ENCODE data around the gene PLEKHB1. TPM values are rescaled to one million over a fixed set of nuclear protein-coding genes. Genes with fewer than 3 reads are reported as not detected.

PLEKHB1 gene
- total RNA-seq, 1 experiment from 2014 or later = 37.1 TPM

DNA sequence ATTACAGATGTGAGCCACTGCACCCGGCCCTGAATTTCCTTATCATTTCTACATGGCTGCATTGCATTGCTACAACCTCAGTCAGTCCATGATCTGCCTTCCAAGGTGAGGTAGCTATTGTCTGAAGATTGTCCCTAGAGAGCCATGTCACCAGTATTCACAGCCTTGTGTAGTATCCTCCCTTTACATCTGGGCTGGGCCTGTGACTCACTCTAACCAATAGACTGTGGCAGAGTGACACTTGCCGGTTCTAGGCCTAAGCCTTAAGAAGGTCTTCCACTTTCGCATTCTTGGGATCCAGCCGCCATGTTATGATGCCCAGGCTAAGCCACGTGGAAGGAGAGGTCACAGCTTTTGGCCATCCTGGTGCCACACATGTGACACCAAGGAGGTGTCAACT is 10.1 kb upstream of the PLEKHB1 start:
- Histone ChIP-seq H4K5ac (ENCODE audit: insufficient read length, low read depth, low read length) (no peak overlapping the region), H4K8ac (replicated peaks; ENCODE audit: insufficient read length, low read depth, low read length) (no peak overlapping the region), H2BK15ac (ENCODE audit: low read depth, low read length) (no peak overlapping the region), H3K4me2 (ENCODE audit: insufficient read depth, insufficient read length, low read length) (no peak overlapping the region), H4K91ac (ENCODE audit: insufficient read length, low read depth, low read length) (no peak overlapping the region), H2BK5ac (ENCODE audit: insufficient read length, low read length) (no peak overlapping the region), H3K14ac (ENCODE audit: insufficient read depth, low read length) (no peak overlapping the region), H3K9me3 (ENCODE audit: control insufficient read depth, low read depth, low read length) (no peaks in the 10 kb centered on the region), H3K9ac (ENCODE audit: extremely low read depth, insufficient read length, low read length) (no peak overlapping the region), H4K20me1 (ENCODE audit: control insufficient read depth, insufficient read depth, insufficient read length) (no peaks in the 10 kb centered on the region), H2BK120ac (ENCODE audit: low read depth, low read length, poor library complexity, severe bottlenecking) (no peak overlapping the region), H2AFZ (ENCODE audit: low read length) (no peak overlapping the region), H3K4me1 (ENCODE audit: insufficient read depth, low read length) (no peaks in the 10 kb centered on the region), H3K79me2 (ENCODE audit: insufficient read depth, low read length) (no peaks in the 10 kb centered on the region), H3K27ac (ENCODE audit: insufficient read length, low read depth, low read length) (no peak overlapping the region), H3K79me1 (ENCODE audit: insufficient read depth, low read depth, low read length, poor library complexity, severe bottlenecking) (no peaks in the 10 kb centered on the region), H3K4ac (ENCODE audit: low read depth, low read length) (no peak overlapping the region), H3K27me3 (ENCODE audit: insufficient read depth, low read length) (no peaks in the 10 kb centered on the region), H3K18ac (ENCODE audit: insufficient read length, low read depth, low read length) (no peak overlapping the region), H2BK20ac (ENCODE audit: low read depth, low read length, poor library complexity, severe bottlenecking) (no peak overlapping the region), H3K23me2 (ENCODE audit: insufficient read length, low read depth, low read length, poor library complexity, severe bottlenecking) (no peaks in the 10 kb centered on the region), H2BK12ac (ENCODE audit: insufficient read length, low read depth, low read length) (no peak overlapping the region), H3T11ph (ENCODE audit: low read length) (no peak overlapping the region), H2AK5ac (ENCODE audit: insufficient read length, low read length) (no peak overlapping the region), H3K56ac (ENCODE audit: insufficient read length, low read depth, low read length) (no peak overlapping the region), H3K23ac (ENCODE audit: insufficient read length, low read depth, low read length) (no peak overlapping the region)
- Mint-ChIP-seq H3K36me3 (ENCODE audit: insufficient read depth in 1 of 3, low read depth in 3 of 3) (peaks cover 0 to 18% (median 2%) of the 10 kb centered on the region in 3 experiments; a peak in 3 of 7 replicates), H3K27ac (no peak overlapping the region), H3K9me3 (peaks cover 3 to 8% of the 10 kb centered on the region in 2 experiments), H3K4me3 (no peak overlapping the region), H3K4me1 (peaks cover 12 to 15% of the 10 kb centered on the region in 2 experiments), H3K27me3 (ENCODE audit: low read depth) (peaks cover 14% of the 10 kb centered on the region)
- no CpG with 5 or more reads among the region's 5 CpGs for WGBS (ENCODE audit: extremely low coverage, insufficient read length, low lambda C conversion rate)
- no peak for DNase-seq
- no peak for TF ChIP-seq CTCF (conservative IDR thresholded peaks at IDR 0.05)

Data from H9 (cell line).